SU-DHL-6 (cell line): ENCODE results near the gene MBP.

Experiments
- CTCF ChIP-seq: fragments of 200-600 bp; sonication (generic); IDR thresholded peaks from one replicate; pipeline ENCODE4 v1.5.1; 2017; ENCODE audit warnings: antibody characterized with exemption, mild to moderate bottlenecking, low read length, moderate library complexity; ENCODE audit not compliant: insufficient read depth, poor library complexity, severe bottlenecking
- EZH2phosphoT487 ChIP-seq: fragments of 200-600 bp; sonication (generic), shearing (Covaris generic); conservative IDR thresholded peaks from 2 replicates; pipeline ENCODE4 v1.6.1; 2018; ENCODE audit warnings: mild to moderate bottlenecking, antibody characterized with exemption, low read length, moderate library complexity, mixed read lengths

- TF ChIP-seq CTCF (no peak), EZH2phosphoT487 (no peak)
These were observed 191.3 kb downstream of the MBP start for GRCh38 chr18:76941284-76941683.
